WTC11 (cell line): ENCODE data around the gene HPSE2.

ENCODE experiments used
- NFYB ChIP-seq: sonication (generic); formaldehyde crosslinking; conservative IDR thresholded peaks from 2 replicates; pipeline ENCODE4 v1.8.0; 2022; ENCODE audit warnings: low read depth, missing genetic modification reagents
- OVOL2 ChIP-seq: fragments of 250-450 bp; sonication (Bioruptor Pico); IDR thresholded peaks from 2 replicates; pipeline ENCODE4 v1.9.0; 2021; ENCODE audit warnings: mild to moderate bottlenecking, borderline replicate concordance
- SP1 ChIP-seq: sonication (generic); formaldehyde crosslinking; conservative IDR thresholded peaks from 2 replicates; pipeline ENCODE4 v1.8.1; 2022; ENCODE audit warnings: missing genetic modification reagents
- TF ChIP-seq, protein P1 (sequence below): fragments of 200-600 bp; IDR thresholded peaks from 2 replicates; pipeline ENCODE4 v1.8.0; 2022; ENCODE audit warnings: antibody characterized with exemption
- TF ChIP-seq, protein P2 (sequence below): fragments of 250-450 bp; sonication (Bioruptor Pico); IDR thresholded peaks from 2 replicates; pipeline ENCODE4 v1.9.0; 2021; ENCODE audit warnings: mild to moderate bottlenecking
- TF ChIP-seq, protein P3 (sequence below): sonication (generic); formaldehyde crosslinking; conservative IDR thresholded peaks from 2 replicates; pipeline ENCODE4 v1.8.1; 2022; ENCODE audit warnings: mild to moderate bottlenecking, missing genetic modification reagents

DNA sequence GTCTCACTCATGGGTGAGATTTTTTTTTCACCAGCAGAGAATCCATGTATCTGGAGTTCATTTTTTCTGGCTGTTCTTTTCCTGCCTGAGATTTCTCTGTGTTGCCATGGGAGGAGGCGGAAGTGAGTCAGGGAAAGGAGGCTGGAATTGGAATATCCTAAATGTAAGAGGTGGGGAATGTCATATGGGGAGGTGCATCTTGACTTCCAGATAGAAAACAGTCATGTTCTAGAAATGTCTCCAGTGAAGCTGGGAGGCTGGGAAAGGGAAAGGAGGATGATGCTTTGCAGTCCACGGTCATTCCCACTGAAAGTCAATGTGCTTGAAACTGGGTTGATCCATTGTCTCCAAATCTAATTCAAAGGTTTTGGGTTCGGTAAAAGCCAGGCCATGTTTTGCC lies 749.2 kb downstream of the HPSE2 start:
- TF ChIP-seq, protein P1, sequence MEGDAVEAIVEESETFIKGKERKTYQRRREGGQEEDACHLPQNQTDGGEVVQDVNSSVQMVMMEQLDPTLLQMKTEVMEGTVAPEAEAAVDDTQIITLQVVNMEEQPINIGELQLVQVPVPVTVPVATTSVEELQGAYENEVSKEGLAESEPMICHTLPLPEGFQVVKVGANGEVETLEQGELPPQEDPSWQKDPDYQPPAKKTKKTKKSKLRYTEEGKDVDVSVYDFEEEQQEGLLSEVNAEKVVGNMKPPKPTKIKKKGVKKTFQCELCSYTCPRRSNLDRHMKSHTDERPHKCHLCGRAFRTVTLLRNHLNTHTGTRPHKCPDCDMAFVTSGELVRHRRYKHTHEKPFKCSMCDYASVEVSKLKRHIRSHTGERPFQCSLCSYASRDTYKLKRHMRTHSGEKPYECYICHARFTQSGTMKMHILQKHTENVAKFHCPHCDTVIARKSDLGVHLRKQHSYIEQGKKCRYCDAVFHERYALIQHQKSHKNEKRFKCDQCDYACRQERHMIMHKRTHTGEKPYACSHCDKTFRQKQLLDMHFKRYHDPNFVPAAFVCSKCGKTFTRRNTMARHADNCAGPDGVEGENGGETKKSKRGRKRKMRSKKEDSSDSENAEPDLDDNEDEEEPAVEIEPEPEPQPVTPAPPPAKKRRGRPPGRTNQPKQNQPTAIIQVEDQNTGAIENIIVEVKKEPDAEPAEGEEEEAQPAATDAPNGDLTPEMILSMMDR, result no peak
- TF ChIP-seq NFYB (CRISPR knock-in tag) (no peak), OVOL2 (CRISPR knock-in tag) (no peak), SP1 (CRISPR knock-in tag) (no peak)
- TF ChIP-seq, protein P2, sequence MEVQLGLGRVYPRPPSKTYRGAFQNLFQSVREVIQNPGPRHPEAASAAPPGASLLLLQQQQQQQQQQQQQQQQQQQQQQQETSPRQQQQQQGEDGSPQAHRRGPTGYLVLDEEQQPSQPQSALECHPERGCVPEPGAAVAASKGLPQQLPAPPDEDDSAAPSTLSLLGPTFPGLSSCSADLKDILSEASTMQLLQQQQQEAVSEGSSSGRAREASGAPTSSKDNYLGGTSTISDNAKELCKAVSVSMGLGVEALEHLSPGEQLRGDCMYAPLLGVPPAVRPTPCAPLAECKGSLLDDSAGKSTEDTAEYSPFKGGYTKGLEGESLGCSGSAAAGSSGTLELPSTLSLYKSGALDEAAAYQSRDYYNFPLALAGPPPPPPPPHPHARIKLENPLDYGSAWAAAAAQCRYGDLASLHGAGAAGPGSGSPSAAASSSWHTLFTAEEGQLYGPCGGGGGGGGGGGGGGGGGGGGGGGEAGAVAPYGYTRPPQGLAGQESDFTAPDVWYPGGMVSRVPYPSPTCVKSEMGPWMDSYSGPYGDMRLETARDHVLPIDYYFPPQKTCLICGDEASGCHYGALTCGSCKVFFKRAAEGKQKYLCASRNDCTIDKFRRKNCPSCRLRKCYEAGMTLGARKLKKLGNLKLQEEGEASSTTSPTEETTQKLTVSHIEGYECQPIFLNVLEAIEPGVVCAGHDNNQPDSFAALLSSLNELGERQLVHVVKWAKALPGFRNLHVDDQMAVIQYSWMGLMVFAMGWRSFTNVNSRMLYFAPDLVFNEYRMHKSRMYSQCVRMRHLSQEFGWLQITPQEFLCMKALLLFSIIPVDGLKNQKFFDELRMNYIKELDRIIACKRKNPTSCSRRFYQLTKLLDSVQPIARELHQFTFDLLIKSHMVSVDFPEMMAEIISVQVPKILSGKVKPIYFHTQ, result no peak
- TF ChIP-seq, protein P3, sequence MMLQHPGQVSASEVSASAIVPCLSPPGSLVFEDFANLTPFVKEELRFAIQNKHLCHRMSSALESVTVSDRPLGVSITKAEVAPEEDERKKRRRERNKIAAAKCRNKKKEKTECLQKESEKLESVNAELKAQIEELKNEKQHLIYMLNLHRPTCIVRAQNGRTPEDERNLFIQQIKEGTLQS (CRISPR knock-in tag), result no peak
